MCF 10A (cell line): ENCODE measurements around the gene EP400. TPM values are rescaled to one million over a fixed set of nuclear protein-coding genes. Genes with fewer than 3 reads are reported as not detected.

Experiments
- BruUV-seq: library from RNA; stranded (reverse); fragments of 400-500 nt; replicated peaks from 2 replicates; lab custom pipeline; 2021; lab: Mats Ljungman, UMichigan
- CTCF ChIA-PET: fragments of 300-600 bp; sonication (Branson Sonifier 250); formaldehyde crosslinking; extraction: SDS; loops from one replicate; lab custom pipeline; 2021; ENCODE audit warnings: antibody characterized with exemption, inconsistent platforms; lab: Yijun Ruan, JAX
- POLR2A ChIA-PET: fragments of 300-600, 350-650 bp; sonication (Branson Sonifier 250); formaldehyde crosslinking; extraction: SDS; loops from one replicate; lab custom pipeline; 2020; ENCODE audit warnings: antibody characterized with exemption, inconsistent platforms; lab: Yijun Ruan, JAX
- DNase-seq: peaks from one replicate; pipeline ENCODE4 v3.0.0-alpha.2; 2018; ENCODE audit not compliant: unreplicated experiment
- H3K27ac Mint-ChIP-seq: one replicate; pipeline ENCODE4 v1.8.0; 2022; ENCODE audit warnings: mild to moderate bottlenecking, low read depth, mixed read lengths; ENCODE audit not compliant: unreplicated experiment
- H3K27me3 Mint-ChIP-seq: one replicate; pipeline ENCODE4 v1.8.0; 2022; ENCODE audit warnings: mixed read lengths; ENCODE audit not compliant: insufficient read depth, unreplicated experiment
- H3K36me3 Mint-ChIP-seq: one replicate; pipeline ENCODE4 v1.8.0; 2022; ENCODE audit warnings: mild to moderate bottlenecking, moderate library complexity, mixed read lengths; ENCODE audit not compliant: insufficient read depth, unreplicated experiment
- H3K4me1 Mint-ChIP-seq: one replicate; pipeline ENCODE4 v1.8.0; 2022; ENCODE audit warnings: mixed read lengths; ENCODE audit not compliant: insufficient read depth, unreplicated experiment
- H3K4me3 Mint-ChIP-seq: one replicate; pipeline ENCODE4 v1.8.0; 2022; ENCODE audit warnings: mild to moderate bottlenecking, moderate library complexity, mixed read lengths; ENCODE audit not compliant: unreplicated experiment
- H3K9me3 Mint-ChIP-seq: one replicate; pipeline ENCODE4 v1.8.0; 2022; ENCODE audit warnings: mixed read lengths; ENCODE audit not compliant: unreplicated experiment
- intact Hi-C: fragments of 100-400 bp; cut with micrococcal nuclease; formaldehyde crosslinking; loops from 2 replicates; pipeline ENCODE4 v1.14.1; 2022
- total RNA-seq: library from RNA; stranded (reverse); gene quantifications from 2 replicates; pipeline ENCODE4 v1.2.3, GENCODE V29; 2022
- TF ChIP-seq, protein P1 (sequence below): fragments of 200-600 bp; IDR thresholded peaks from one replicate; pipeline ENCODE4 v1.8.0; 2022; ENCODE audit warnings: antibody characterized with exemption, mild to moderate bottlenecking; ENCODE audit not compliant: unreplicated experiment

EP400 gene
- total RNA-seq, 1 experiment from 2014 or later, result 52.4 TPM

DNA sequence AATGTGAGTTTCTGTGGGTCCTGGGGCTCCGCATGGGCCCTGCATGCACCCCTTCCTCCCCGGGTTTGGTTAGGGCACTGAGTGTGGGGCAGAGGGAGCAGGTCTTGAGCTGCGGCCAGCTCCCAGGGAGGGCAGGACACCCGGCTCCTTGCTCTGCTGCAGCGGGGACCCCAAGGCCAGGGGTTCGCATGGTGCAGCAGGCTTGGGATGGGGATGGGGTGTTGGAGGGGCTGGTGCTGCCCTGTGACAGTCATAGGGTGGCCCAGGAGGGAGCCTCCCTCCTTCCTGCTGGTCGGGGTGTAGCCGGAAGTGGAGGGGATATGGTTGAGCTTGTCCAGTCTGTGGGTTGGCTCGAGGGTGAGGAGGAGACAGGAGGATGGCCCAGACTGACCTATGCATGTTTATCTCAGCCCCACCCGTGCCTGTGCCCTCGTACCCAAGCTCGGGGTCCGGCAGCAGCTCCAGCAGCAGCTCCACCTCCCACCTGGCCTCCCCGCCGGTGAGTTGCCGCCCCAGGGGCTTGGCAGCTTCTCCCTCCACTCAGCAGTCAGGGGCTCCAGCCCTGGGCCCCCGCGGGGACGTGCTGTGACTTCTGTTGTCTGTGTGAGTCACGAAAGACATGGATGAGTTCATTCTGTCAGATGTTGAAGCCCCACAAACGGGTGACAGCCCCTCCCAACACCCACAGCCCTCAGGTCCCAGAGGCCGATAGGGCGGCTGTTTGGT lies 39.3 kb upstream of the EP400 start:
- ChIA-PET CTCF (interaction anchor here (0.7 kb wide), 1 partner anchor 804 kb away, joined by 3 read pairs; no protein-coding TSS in a partner anchor), POLR2A (interaction anchor here (0.5 to 1.2 kb wide), 3 partner anchors 19 to 199 kb away, joined by 3 to 5 read pairs (median 3); partner anchors contain the start of genes PUS1 and SFSWAP)
- Mint-ChIP-seq H3K36me3 (peaks cover 45% of the 10 kb centered on the region), H3K9me3 (no peaks in the 10 kb centered on the region), H3K4me1 (peaks cover 9% of the 10 kb centered on the region), H3K4me3 (no peak overlapping the region), H3K27ac (no peak overlapping the region), H3K27me3 (no peaks in the 10 kb centered on the region)
- intact Hi-C loops, result no loop called here
- no TSS peak for BruUV-seq
- no peak for DNase-seq
- TF ChIP-seq, protein P1, sequence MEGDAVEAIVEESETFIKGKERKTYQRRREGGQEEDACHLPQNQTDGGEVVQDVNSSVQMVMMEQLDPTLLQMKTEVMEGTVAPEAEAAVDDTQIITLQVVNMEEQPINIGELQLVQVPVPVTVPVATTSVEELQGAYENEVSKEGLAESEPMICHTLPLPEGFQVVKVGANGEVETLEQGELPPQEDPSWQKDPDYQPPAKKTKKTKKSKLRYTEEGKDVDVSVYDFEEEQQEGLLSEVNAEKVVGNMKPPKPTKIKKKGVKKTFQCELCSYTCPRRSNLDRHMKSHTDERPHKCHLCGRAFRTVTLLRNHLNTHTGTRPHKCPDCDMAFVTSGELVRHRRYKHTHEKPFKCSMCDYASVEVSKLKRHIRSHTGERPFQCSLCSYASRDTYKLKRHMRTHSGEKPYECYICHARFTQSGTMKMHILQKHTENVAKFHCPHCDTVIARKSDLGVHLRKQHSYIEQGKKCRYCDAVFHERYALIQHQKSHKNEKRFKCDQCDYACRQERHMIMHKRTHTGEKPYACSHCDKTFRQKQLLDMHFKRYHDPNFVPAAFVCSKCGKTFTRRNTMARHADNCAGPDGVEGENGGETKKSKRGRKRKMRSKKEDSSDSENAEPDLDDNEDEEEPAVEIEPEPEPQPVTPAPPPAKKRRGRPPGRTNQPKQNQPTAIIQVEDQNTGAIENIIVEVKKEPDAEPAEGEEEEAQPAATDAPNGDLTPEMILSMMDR, result no peak

DNA sequence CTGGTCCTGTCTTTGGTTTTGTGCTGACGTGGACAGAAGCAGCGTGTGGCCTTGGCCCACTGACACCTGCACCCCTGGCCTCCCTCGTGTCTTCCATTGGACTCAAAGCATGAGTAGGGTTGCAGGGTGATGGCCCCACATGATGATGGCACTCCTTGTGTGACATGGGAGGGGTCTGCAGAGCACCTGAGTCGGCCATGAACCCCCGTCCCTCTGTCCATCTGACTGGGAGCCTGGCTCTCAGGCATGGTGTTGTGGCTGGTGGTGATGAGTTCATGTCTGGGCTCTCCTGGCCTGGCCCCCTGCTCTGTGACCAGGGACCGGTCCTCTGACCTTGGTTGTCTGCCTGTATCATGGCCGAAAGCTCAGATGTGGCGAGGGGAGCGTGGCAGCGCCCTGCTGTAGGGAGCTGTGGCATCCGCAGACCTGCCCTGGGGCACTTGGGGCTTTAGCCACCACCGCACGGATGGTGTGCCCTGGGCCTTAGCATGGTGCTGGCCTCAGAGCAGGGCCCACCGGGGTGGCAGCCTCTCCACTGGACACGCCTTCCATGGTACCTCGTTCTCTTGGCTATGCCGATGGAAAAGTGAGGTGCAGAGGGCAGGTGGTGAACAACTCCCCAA lies 38.6 kb upstream of the EP400 start:
- intact Hi-C loops, result no loop called here
- no peak overlapping the region for H3K4me3 Mint-ChIP-seq
- H3K9me3 Mint-ChIP-seq, result no peaks in the 10 kb centered on the region
- TF ChIP-seq, protein P1, result no peak
- no TSS peak for BruUV-seq
- peaks cover 9% of the 10 kb centered on the region for H3K4me1 Mint-ChIP-seq
- no peaks in the 10 kb centered on the region for H3K27me3 Mint-ChIP-seq
- H3K27ac Mint-ChIP-seq, result no peak overlapping the region
- H3K36me3 Mint-ChIP-seq, result peaks cover 48% of the 10 kb centered on the region
- ChIA-PET POLR2A (interaction anchor here (1.2 kb wide), 1 partner anchor 200 kb away, joined by 3 read pairs; the partner anchor contains the start of gene SFSWAP), CTCF (no interaction called here)
- DNase-seq, result no peak

DNA sequence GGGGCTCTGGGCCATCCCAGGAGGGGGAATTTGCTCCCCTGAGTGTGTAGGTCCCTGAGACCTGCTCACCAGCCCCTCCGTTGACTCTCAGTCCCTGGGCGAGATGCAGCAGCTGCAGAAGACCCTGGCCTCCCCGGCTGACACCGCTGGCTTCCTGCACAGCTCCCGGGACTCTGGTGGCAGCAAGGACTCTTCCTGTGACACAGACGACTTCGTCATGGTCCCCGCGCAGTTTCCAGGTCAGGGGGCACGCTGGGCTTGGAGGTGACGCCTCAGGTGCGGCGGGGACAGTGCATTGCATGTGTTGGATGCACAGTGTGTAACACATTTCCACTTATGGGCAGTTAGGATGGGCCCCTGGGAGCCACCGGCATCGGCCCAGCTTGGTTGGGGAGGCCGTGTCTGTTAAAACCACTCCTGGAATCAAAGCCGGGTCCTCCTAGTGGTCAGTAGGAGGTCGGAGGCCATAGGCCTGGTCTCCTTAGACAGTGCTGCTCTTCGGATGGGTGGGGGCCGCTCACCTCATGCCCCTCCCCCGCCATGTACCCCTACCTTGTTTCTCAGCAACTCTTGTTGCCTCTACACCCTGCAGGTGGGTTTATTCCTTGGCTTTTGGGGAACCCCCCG lies 37.8 kb upstream of the EP400 start:
- Mint-ChIP-seq H3K9me3 (no peaks in the 10 kb centered on the region), H3K27me3 (no peaks in the 10 kb centered on the region), H3K36me3 (peaks cover 54% of the 10 kb centered on the region), H3K27ac (no peak overlapping the region), H3K4me1 (peaks cover 9% of the 10 kb centered on the region), H3K4me3 (no peak overlapping the region)
- TF ChIP-seq, protein P1, result no peak
- intact Hi-C loops, result no loop called here
- no TSS peak for BruUV-seq
- ChIA-PET CTCF (interaction anchor here (0.6 kb wide), 1 partner anchor 18 kb away, joined by 3 read pairs; no protein-coding TSS in a partner anchor), POLR2A (no interaction called here)
- DNase-seq, result no peak
